Sigmoid colon (tissue), 4 donors: ENCODE data around the gene CACNA1A.

Experiments
- CTCF ChIP-seq, 4 experiments: fragments of 450-650 bp in 3 of 4; fragments of 200-600 bp in 1 of 4; IDR thresholded peaks; one replicate each; pipeline ENCODE4 v1.5.1; 2016 to 2019; ENCODE audit warnings: antibody characterized with exemption in 4 of 4, mild to moderate bottlenecking in 3 of 4, moderate library complexity in 2 of 4
- EP300 ChIP-seq, 4 donors: sonication (generic); formaldehyde crosslinking; IDR thresholded peaks; one replicate each; pipeline ENCODE4 v1.6.1; 2017; ENCODE audit warnings: antibody characterized with exemption in 4 of 4

- TF ChIP-seq CTCF (IDR thresholded peaks at IDR 0.05) (no peak), EP300 (IDR thresholded peaks at IDR 0.05) (no peak)
These were observed 163.6 kb downstream of the CACNA1A start for GRCh38 chr19:13342672-13343071.
